Liver (tissue), 9 donors: ENCODE results near the gene PROSER3. TPM values are rescaled to one million over a fixed set of nuclear protein-coding genes. Genes with fewer than 3 reads are reported as not detected.
A peak's percentile ranks its signal among the peaks of the same experiment; 100 is the strongest.

Experiments
- DNase-seq: peaks from one replicate; pipeline ENCODE4 v3.0.0-alpha.2; 2017; ENCODE audit warnings: low spot score
- H3K27ac ChIP-seq, 2 donors: one replicate each; pipeline ENCODE4 v1.7.0; 2013; ENCODE audit warnings: inconsistent platforms in 2 of 2, low read length in 2 of 2, control low read depth in 1 of 2, low read depth in 1 of 2, mild to moderate bottlenecking in 1 of 2
- H3K27me3 ChIP-seq, 4 donors: one replicate each; pipeline versions ENCODE4 v1.6.1 to v1.7.0; 2013; ENCODE audit warnings: low read length in 3 of 4, inconsistent platforms in 1 of 4, mild to moderate bottlenecking in 1 of 4, moderate library complexity in 1 of 4; ENCODE audit not compliant: control insufficient read depth in 4 of 4, insufficient read depth in 4 of 4
- H3K36me3 ChIP-seq, 4 donors: one replicate each; pipeline versions ENCODE4 v1.6.1 to v1.7.0; 2013; ENCODE audit warnings: low read length in 3 of 4, mild to moderate bottlenecking in 3 of 4, low read depth in 1 of 4, moderate library complexity in 1 of 4; ENCODE audit not compliant: control insufficient read depth in 4 of 4, insufficient read depth in 3 of 4
- H3K4me1 ChIP-seq, 4 donors: one replicate each; pipeline versions ENCODE4 v1.6.1 to v1.7.0; 2013; ENCODE audit warnings: low read length in 3 of 4, mild to moderate bottlenecking in 3 of 4, moderate library complexity in 1 of 4; ENCODE audit not compliant: control insufficient read depth in 4 of 4, insufficient read depth in 4 of 4
- H3K4me3 ChIP-seq, 3 donors: one replicate each; pipeline versions ENCODE4 v1.6.1 to v1.7.0; 2013; ENCODE audit warnings: low read length in 3 of 3, control low read depth in 1 of 3, low read depth in 1 of 3, mild to moderate bottlenecking in 1 of 3
- H3K9ac ChIP-seq, 2 donors: one replicate each; pipeline ENCODE4 v1.7.0; 2013; ENCODE audit warnings: low read length in 2 of 2, mild to moderate bottlenecking in 2 of 2, moderate library complexity in 2 of 2, control low read depth in 1 of 2, low read depth in 1 of 2
- H3K9me3 ChIP-seq, 4 donors: one replicate each; pipeline versions ENCODE4 v1.6.1 to v1.7.0; 2013; ENCODE audit warnings: low read length in 3 of 4; ENCODE audit not compliant: control insufficient read depth in 4 of 4
- FOXA1 ChIP-seq: IDR thresholded peaks from 2 replicates; pipeline ENCODE4 v1.6.1; 2016; ENCODE audit warnings: antibody characterized with exemption
- FOXA2 ChIP-seq: IDR thresholded peaks from 2 replicates; pipeline ENCODE4 v1.6.1; 2016; ENCODE audit warnings: antibody characterized with exemption
- GABPA ChIP-seq, 2 donors: IDR thresholded peaks in 1 of 2; conservative IDR thresholded peaks in 1 of 2; 2 replicates each; pipeline ENCODE4 v1.6.1; 2016; ENCODE audit warnings: antibody characterized with exemption in 2 of 2, mild to moderate bottlenecking in 1 of 2, moderate library complexity in 1 of 2
- HNF4A ChIP-seq, 2 donors: conservative IDR thresholded peaks; 2 replicates each; pipeline ENCODE4 v1.6.1; 2016; ENCODE audit warnings: antibody characterized with exemption in 2 of 2, mild to moderate bottlenecking in 2 of 2
- JUND ChIP-seq, 2 donors: IDR thresholded peaks; 2 replicates each; pipeline ENCODE4 v1.6.1; 2016; ENCODE audit warnings: antibody characterized with exemption in 2 of 2
- NR2F2 ChIP-seq: IDR thresholded peaks from 2 replicates; pipeline ENCODE4 v1.6.1; 2016; ENCODE audit warnings: antibody characterized with exemption
- RAD21 ChIP-seq, 2 donors: IDR thresholded peaks; 2 replicates each; pipeline ENCODE4 v1.6.1; 2016; ENCODE audit warnings: antibody characterized with exemption in 2 of 2, mild to moderate bottlenecking in 2 of 2
- RXRA ChIP-seq, 2 donors: IDR thresholded peaks; 2 replicates each; pipeline ENCODE4 v1.6.1; 2017 to 2018; ENCODE audit warnings: antibody characterized with exemption in 2 of 2, mild to moderate bottlenecking in 1 of 2
- TAF1 ChIP-seq: conservative IDR thresholded peaks from 2 replicates; pipeline ENCODE4 v1.6.1; 2016; ENCODE audit warnings: antibody characterized with exemption, mild to moderate bottlenecking
- WGBS: extraction: QIAGEN DNeasy Blood & Tissue Kit; methylation state at CpG from one replicate; pipeline ENCODE4 v1.1.7; 2013; 5-methylcytosine and 5-hydroxymethylcytosine counted together
- polyA plus RNA-seq, 2 donors: library from polyadenylated mRNA; stranded (reverse) in 1 of 2; unstranded in 1 of 2; fragments of 200-250 nt in 1 of 2; fragments of >200 nt in 1 of 2; fragmentation: Nextera tagmentation in 1 of 2; extraction: Ambion mirVana in 1 of 2; gene quantifications; one replicate each; pipeline versions ENCODE4 v1.2.1 to v1.2.3, GENCODE V29; 2013 to 2015
- total RNA-seq, 2 donors: library from RNA; depleted of rRNA; stranded (reverse); fragments of >200 nt; gene quantifications; one replicate each; pipeline ENCODE4 v1.2.3, GENCODE V29; 2014
- TF ChIP-seq, protein P1 (sequence below): fragments of 150-350 bp; IDR thresholded peaks from 2 replicates; pipeline ENCODE4 v1.5.1; 2017; ENCODE audit warnings: improper control_type of control experiment, low read depth, low read length; ENCODE audit not compliant: missing input control
- TF ChIP-seq, protein P2 (sequence below): IDR thresholded peaks from 2 replicates; pipeline ENCODE4 v1.6.1; 2016; ENCODE audit warnings: antibody characterized with exemption, mild to moderate bottlenecking
- TF ChIP-seq, protein P3 (sequence below): IDR thresholded peaks from 2 replicates; pipeline ENCODE4 v1.6.1; 2016; ENCODE audit warnings: antibody characterized with exemption
- TF ChIP-seq, protein P4 (sequence below): IDR thresholded peaks from 2 replicates; pipeline ENCODE4 v1.6.1; 2016; ENCODE audit warnings: antibody characterized with exemption
- TF ChIP-seq, protein P5 (sequence below): IDR thresholded peaks from 2 replicates; pipeline ENCODE4 v1.6.1; 2016; ENCODE audit warnings: antibody characterized with exemption
- donor health status: healthy.
- donor health status: healthy.
- donor health status: healthy.
- donor health status: healthy.
- donor health status: healthy.

Gene PROSER3
- total and polyA plus RNA-seq, 4 donors, result 2.1 to 4.5 (median 2.7) TPM

DNA sequence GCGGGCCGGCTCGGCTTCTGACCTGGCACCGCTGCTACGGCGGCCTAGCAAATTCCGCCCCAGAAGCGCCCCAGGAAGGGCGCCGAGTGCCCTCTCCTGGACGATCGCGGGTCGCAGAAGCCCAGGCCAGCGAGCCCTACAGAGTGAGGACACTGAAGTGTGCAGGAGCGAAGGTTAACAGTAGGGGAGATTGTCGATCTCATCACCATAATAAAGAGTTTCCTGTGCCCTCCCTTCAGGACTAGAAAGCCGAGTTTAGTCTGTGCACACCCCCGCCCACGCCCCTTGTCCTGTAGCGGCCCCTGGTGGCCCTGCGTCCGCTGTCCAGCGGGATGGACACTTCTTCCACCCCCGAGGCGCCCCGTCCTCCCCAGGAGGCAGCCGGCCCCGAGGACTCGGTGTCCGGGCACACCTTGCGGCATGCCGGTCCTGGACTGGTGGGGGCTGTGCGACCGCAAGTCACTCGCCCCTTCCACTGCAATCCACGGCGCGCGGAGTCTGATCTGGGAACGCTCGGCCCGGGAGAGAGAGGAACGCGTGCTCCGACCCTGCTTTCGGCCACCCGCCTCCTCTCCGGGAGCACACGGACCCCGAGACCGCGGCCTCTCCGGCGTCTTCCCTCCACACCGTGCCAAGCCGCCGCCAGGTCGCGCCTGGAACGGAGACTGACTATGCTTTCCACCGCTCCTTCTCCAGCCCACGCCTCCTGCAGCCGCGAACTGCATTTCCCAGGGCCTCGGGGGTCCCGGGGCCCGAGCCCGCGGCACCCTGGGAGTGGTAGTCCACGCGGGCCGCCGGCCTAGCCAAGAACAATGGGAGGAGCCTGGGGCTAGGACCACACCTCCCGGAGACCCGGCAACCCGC, 40.9 kb upstream of the PROSER3 start (continued):
- TF ChIP-seq RXRA (IDR thresholded peaks at IDR 0.05), result peak in 1 of 2 donors; percentile 19

DNA sequence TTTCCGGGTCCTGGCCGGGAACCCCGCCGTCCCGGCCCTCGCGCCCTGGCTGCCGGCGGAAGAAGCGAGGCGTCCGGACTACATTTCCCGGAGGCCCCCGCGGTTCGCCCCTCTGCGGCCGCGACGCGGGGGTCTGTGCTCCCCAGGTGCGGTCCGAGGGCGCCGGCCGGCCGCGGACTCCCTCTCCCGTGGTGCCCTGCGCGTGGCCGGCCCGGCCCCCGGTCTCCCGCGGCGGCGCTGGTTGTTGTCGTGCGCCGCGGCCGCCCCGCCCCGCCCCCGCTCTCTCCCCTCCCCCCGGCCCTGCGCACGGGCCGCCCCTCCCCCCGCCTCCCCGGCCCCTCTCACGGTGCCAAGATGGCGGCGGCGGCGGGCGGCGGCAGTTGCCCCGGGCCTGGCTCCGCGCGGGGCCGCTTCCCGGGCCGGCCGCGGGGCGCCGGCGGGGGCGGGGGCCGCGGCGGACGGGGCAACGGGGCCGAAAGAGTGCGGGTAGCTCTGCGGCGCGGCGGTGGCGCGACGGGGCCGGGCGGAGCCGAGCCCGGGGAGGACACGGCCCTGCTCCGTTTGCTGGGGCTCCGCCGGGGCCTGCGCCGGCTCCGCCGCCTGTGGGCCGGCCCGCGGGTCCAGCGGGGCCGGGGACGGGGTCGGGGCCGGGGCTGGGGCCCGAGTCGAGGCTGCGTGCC, 40.2 kb upstream of the PROSER3 start, which contains the start of gene KMT2B:
KMT2B (plus strand) TSS at position 339 of the 680 bp plus-strand sequence; CDS start at position 355, 16 bp downstream.
- peaks cover 12 to 34% (median 25%) of the 10 kb centered on the region in 4 donors for H3K4me1 ChIP-seq
- TF ChIP-seq, protein P1, sequence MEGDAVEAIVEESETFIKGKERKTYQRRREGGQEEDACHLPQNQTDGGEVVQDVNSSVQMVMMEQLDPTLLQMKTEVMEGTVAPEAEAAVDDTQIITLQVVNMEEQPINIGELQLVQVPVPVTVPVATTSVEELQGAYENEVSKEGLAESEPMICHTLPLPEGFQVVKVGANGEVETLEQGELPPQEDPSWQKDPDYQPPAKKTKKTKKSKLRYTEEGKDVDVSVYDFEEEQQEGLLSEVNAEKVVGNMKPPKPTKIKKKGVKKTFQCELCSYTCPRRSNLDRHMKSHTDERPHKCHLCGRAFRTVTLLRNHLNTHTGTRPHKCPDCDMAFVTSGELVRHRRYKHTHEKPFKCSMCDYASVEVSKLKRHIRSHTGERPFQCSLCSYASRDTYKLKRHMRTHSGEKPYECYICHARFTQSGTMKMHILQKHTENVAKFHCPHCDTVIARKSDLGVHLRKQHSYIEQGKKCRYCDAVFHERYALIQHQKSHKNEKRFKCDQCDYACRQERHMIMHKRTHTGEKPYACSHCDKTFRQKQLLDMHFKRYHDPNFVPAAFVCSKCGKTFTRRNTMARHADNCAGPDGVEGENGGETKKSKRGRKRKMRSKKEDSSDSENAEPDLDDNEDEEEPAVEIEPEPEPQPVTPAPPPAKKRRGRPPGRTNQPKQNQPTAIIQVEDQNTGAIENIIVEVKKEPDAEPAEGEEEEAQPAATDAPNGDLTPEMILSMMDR, result no peak
- peak in 1 of 2 donors; percentile 81 for TF ChIP-seq GABPA (IDR thresholded peaks at IDR 0.05 in 1 of 2, conservative IDR thresholded peaks at IDR 0.05 in 1 of 2)
- H3K36me3 ChIP-seq, result peaks cover 11 to 19% (median 14%) of the 10 kb centered on the region in 4 donors
- peak within 1 kb of the TSS; percentile 32 to 80 for H3K9ac ChIP-seq
- H3K27ac ChIP-seq, result peak within 1 kb of the TSS; percentile 75 to 86
- H3K27me3 ChIP-seq, result no peaks in the 10 kb centered on the region
- no peaks in the 10 kb centered on the region for H3K9me3 ChIP-seq
- WGBS, result 1% methylated on average over 109 of the region's 109 CpGs
- peak; percentile 90 for DNase-seq
- H3K4me3 ChIP-seq, result peak within 1 kb of the TSS; percentile 90 to 98 (median 91)

DNA sequence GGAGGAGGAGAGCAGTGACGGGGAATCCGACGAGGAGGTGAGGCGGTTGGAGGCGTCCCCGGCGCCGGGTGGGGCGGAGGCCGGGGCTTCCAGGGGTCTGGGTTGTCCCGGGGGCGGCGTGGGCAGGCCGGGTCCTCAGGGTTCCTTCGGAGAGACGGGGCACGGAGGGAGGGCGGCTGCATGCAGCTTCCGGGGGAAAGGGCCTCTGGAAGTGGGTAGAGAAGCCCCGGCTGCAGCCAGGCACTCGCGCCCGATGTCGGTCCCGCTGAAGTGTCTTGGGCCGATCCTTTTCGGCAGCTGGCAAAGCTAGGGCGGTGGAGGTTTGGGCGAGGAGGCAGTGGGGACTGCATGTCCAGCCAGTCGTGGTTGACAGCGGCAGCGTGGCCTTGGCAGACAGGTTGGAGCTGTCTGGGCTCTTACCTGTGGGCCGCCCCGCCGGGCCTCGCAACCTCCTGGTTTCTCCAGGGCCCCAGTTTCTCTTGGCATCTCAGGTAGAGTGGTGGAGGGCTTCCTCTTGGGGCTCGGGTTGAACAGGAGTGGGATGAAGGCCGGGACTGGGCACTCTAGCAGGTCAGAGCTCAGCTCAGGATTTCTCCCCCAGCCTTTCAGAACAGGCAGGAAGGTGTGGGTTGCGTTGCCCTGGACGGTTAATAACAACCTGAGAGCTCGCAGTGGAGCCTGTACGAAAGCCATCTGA, 39.5 kb upstream of the PROSER3 start:
- peak; percentile 57 for DNase-seq
- Histone ChIP-seq H3K4me3 (peak overlapping the region; percentile 90 to 98 (median 91)), H3K27ac (peak overlapping the region; percentile 66 to 68), H3K27me3 (no peaks in the 10 kb centered on the region), H3K9me3 (no peaks in the 10 kb centered on the region), H3K36me3 (peaks cover 17 to 26% (median 20%) of the 10 kb centered on the region in 4 donors), H3K9ac (peak overlapping the region; percentile 32 to 80), H3K4me1 (peaks cover 12 to 34% (median 25%) of the 10 kb centered on the region in 4 donors)
- TF ChIP-seq, protein P2, sequence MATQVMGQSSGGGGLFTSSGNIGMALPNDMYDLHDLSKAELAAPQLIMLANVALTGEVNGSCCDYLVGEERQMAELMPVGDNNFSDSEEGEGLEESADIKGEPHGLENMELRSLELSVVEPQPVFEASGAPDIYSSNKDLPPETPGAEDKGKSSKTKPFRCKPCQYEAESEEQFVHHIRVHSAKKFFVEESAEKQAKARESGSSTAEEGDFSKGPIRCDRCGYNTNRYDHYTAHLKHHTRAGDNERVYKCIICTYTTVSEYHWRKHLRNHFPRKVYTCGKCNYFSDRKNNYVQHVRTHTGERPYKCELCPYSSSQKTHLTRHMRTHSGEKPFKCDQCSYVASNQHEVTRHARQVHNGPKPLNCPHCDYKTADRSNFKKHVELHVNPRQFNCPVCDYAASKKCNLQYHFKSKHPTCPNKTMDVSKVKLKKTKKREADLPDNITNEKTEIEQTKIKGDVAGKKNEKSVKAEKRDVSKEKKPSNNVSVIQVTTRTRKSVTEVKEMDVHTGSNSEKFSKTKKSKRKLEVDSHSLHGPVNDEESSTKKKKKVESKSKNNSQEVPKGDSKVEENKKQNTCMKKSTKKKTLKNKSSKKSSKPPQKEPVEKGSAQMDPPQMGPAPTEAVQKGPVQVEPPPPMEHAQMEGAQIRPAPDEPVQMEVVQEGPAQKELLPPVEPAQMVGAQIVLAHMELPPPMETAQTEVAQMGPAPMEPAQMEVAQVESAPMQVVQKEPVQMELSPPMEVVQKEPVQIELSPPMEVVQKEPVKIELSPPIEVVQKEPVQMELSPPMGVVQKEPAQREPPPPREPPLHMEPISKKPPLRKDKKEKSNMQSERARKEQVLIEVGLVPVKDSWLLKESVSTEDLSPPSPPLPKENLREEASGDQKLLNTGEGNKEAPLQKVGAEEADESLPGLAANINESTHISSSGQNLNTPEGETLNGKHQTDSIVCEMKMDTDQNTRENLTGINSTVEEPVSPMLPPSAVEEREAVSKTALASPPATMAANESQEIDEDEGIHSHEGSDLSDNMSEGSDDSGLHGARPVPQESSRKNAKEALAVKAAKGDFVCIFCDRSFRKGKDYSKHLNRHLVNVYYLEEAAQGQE, result no peak
- TF ChIP-seq FOXA2, result no peak
- TF ChIP-seq, protein P3, sequence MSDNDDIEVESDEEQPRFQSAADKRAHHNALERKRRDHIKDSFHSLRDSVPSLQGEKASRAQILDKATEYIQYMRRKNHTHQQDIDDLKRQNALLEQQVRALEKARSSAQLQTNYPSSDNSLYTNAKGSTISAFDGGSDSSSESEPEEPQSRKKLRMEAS, result no peak
- TF ChIP-seq, protein P4, sequence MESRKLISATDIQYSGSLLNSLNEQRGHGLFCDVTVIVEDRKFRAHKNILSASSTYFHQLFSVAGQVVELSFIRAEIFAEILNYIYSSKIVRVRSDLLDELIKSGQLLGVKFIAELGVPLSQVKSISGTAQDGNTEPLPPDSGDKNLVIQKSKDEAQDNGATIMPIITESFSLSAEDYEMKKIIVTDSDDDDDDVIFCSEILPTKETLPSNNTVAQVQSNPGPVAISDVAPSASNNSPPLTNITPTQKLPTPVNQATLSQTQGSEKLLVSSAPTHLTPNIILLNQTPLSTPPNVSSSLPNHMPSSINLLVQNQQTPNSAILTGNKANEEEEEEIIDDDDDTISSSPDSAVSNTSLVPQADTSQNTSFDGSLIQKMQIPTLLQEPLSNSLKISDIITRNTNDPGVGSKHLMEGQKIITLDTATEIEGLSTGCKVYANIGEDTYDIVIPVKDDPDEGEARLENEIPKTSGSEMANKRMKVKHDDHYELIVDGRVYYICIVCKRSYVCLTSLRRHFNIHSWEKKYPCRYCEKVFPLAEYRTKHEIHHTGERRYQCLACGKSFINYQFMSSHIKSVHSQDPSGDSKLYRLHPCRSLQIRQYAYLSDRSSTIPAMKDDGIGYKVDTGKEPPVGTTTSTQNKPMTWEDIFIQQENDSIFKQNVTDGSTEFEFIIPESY, result no peak
- TF ChIP-seq, protein P5, sequence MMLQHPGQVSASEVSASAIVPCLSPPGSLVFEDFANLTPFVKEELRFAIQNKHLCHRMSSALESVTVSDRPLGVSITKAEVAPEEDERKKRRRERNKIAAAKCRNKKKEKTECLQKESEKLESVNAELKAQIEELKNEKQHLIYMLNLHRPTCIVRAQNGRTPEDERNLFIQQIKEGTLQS, result no peak
- no peak for TF ChIP-seq FOXA1
- no peak for TF ChIP-seq TAF1
- TF ChIP-seq, protein P1, result no peak
- TF ChIP-seq JUND (IDR thresholded peaks at IDR 0.05), result no peak
- TF ChIP-seq HNF4A (conservative IDR thresholded peaks at IDR 0.05), result no peak
- TF ChIP-seq NR2F2, result no peak
- no peak for TF ChIP-seq RAD21 (IDR thresholded peaks at IDR 0.05)
- WGBS, result under 1% methylated on average over 42 of the region's 42 CpGs
